GM13976 (cell line): Measurements from ENCODE around the gene TSGA10.

Experiments
- DNase-seq: peaks from one replicate; pipeline ENCODE4 v3.0.0; 2012; ENCODE audit warnings: low spot score
- CTCF ChIP-seq: IDR thresholded peaks from 2 replicates; pipeline ENCODE4 v1.5.1; 2012; ENCODE audit warnings: borderline replicate concordance, mild to moderate bottlenecking; ENCODE audit not compliant: insufficient read depth; ENCODE audit errors: extremely low read depth, missing control alignments, control extremely low read depth
- in situ Hi-C: fragments of 300-500 bp; cut with MboI; formaldehyde crosslinking; loops from one replicate; pipeline ENCODE4 v1.12.0; 2022; ENCODE audit warnings: low sequenced_read_pairs, mixed read lengths, inconsistent platforms; ENCODE audit not compliant: unreplicated experiment

TSGA10 gene

GRCh38 chr2:99127981-99128380 lies 26.8 kb downstream of the TSGA10 start:
- no peak for DNase-seq
- in situ Hi-C loops: no loop called here
- TF ChIP-seq CTCF: no peak

GRCh38 chr2:99112617-99113016 lies 42.1 kb downstream of the TSGA10 start:
- DNase-seq: no peak
- in situ Hi-C loops: no loop called here
- no peak for TF ChIP-seq CTCF

GRCh38 chr2:99111945-99112344 lies 42.8 kb downstream of the TSGA10 start:
- DNase-seq: no peak
- TF ChIP-seq CTCF: no peak
- in situ Hi-C loops: no loop called here

- TF ChIP-seq CTCF: no peak
- in situ Hi-C loops: no loop called here
- no peak for DNase-seq
Measured at GRCh38 chr2:99111236-99111635, 43.5 kb downstream of the TSGA10 start.

- DNase-seq: no peak
- in situ Hi-C loops: no loop called here
Measured at GRCh38 chr2:99106913-99107312, 47.8 kb downstream of the TSGA10 start.

GRCh38 chr2:99104006-99104405 lies 50.7 kb downstream of the TSGA10 start:
- in situ Hi-C loops: no loop called here

More at GRCh38 chr2:99106913-99107312, 47.8 kb downstream of the TSGA10 start:
- TF ChIP-seq CTCF: no peak

More at GRCh38 chr2:99104006-99104405, 50.7 kb downstream of the TSGA10 start:
- TF ChIP-seq CTCF: no peak
- no peak for DNase-seq
